GM18526 (cell line): Measurements from ENCODE around the gene SYT3.

Experiments used
- POLR2A ChIP-seq: IDR thresholded peaks from 3 replicates; pipeline ENCODE4 v1.6.1; 2011; ENCODE audit not compliant: insufficient read length; ENCODE audit errors: extremely low read depth

The SYT3 gene

DNA sequence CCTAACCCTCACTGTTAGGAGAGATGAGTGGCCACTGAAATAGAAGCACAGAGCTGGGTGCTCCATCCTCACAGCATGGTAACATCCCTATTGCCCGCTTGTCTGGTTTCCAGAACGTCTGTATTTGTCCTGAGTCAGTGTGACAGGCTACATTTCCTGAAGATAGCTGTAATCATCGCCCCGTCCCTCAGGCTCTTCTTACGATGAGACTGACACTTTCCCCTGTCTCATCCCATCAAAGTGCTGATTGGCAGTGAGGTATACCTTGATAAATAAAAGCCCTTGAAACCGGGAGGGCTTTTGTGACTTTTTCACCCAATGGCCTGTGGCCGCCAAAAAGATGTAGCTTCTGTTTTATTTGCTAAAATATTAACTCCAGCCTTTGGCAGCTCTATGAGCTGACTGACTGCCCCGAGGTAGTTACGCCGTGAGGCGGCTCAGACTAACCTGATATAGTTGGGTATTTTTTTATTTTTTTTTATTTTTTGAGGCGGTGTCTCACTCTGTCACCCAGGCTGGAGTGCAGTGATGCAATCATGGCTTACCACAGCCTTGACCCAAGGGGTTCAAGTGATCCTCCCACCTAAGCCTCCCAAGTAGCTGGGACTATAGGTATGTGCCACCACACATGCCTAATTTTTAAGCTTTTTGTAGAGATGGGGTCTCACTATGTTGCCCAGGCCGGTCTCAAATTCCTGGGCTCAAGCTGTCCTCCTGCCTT is 65.8 kb downstream of the SYT3 start:
- no peak for TF ChIP-seq POLR2A
